HG03575 (cell line): ENCODE data around the gene EIF4A3.

ENCODE experiments used
- ATAC-seq: cut with Tn5 transposase; IDR thresholded peaks from one replicate; pipeline ENCODE4 v1.9.1; 2021; ENCODE audit not compliant: unreplicated experiment, insufficient number of reproducible peaks, low FRiP score; ENCODE audit errors: extremely low read depth

The EIF4A3 gene

GRCh38 chr17:80145076-80146075 lies 1.6 kb downstream of the EIF4A3 start:
- ATAC-seq: no peak

GRCh38 chr17:80142929-80143328 lies 4.0 kb downstream of the EIF4A3 start:
- ATAC-seq: no peak

GRCh38 chr17:80141463-80142165 lies 5.3 kb downstream of the EIF4A3 start:
- ATAC-seq: no peak

GRCh38 chr17:80138856-80139426 lies 8.0 kb downstream of the EIF4A3 start:
- ATAC-seq: no peak

GRCh38 chr17:80137131-80137530 lies 9.8 kb downstream of the EIF4A3 start:
- no peak for ATAC-seq

- no peak for ATAC-seq
These were observed 13.3 kb downstream of the EIF4A3 start for GRCh38 chr17:80133626-80133970.

GRCh38 chr17:80132906-80133625 lies 13.9 kb downstream of the EIF4A3 start:
- ATAC-seq: no peak

GRCh38 chr17:80130992-80131391 lies 15.9 kb downstream of the EIF4A3 start:
- no peak for ATAC-seq

GRCh38 chr17:80129006-80129565 lies 17.8 kb downstream of the EIF4A3 start:
- ATAC-seq: no peak

- no peak for ATAC-seq
These were observed 20.5 kb downstream of the EIF4A3 start for GRCh38 chr17:80126449-80126715.

GRCh38 chr17:80125656-80126448 lies 21.1 kb downstream of the EIF4A3 start:
- ATAC-seq: no peak

GRCh38 chr17:80124351-80124981 lies 22.5 kb downstream of the EIF4A3 start:
- ATAC-seq: no peak

- no peak for ATAC-seq
These were observed 23.1 kb downstream of the EIF4A3 start for GRCh38 chr17:80123791-80124190.

- no peak for ATAC-seq
These were observed 23.9 kb downstream of the EIF4A3 start for GRCh38 chr17:80122926-80123505.

GRCh38 chr17:80122026-80122575 lies 24.8 kb downstream of the EIF4A3 start:
- ATAC-seq: no peak

GRCh38 chr17:80119839-80120238 lies 27.1 kb downstream of the EIF4A3 start:
- ATAC-seq: no peak

GRCh38 chr17:80119271-80119791 lies 27.6 kb downstream of the EIF4A3 start:
- no peak for ATAC-seq
